Choroid plexus epithelial cell (primary cell): Measurements from ENCODE around the gene NFATC2.

Experiments
- DNase-seq: peaks from one replicate; pipeline ENCODE4 v3.0.0-alpha.2; 2010; ENCODE audit warnings: low read depth
- H3K4me3 ChIP-seq: 2 replicates; pipeline ENCODE4 v1.5.1; 2011; ENCODE audit warnings: low read depth, mild to moderate bottlenecking, control low read depth, low read length, moderate library complexity
- TF ChIP-seq, protein P1 (sequence below): conservative IDR thresholded peaks from 2 replicates; pipeline ENCODE4 v1.5.1; 2011; ENCODE audit warnings: low read depth, mild to moderate bottlenecking, control low read depth, inconsistent platforms, low read length, moderate library complexity

The NFATC2 gene

GRCh38 chr20:51424270-51425117 is 118.0 kb downstream of the NFATC2 start:
- H3K4me3 ChIP-seq = no peak overlapping the region
- DNase-seq = no peak
- TF ChIP-seq, protein P1, sequence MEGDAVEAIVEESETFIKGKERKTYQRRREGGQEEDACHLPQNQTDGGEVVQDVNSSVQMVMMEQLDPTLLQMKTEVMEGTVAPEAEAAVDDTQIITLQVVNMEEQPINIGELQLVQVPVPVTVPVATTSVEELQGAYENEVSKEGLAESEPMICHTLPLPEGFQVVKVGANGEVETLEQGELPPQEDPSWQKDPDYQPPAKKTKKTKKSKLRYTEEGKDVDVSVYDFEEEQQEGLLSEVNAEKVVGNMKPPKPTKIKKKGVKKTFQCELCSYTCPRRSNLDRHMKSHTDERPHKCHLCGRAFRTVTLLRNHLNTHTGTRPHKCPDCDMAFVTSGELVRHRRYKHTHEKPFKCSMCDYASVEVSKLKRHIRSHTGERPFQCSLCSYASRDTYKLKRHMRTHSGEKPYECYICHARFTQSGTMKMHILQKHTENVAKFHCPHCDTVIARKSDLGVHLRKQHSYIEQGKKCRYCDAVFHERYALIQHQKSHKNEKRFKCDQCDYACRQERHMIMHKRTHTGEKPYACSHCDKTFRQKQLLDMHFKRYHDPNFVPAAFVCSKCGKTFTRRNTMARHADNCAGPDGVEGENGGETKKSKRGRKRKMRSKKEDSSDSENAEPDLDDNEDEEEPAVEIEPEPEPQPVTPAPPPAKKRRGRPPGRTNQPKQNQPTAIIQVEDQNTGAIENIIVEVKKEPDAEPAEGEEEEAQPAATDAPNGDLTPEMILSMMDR = no peak

- TF ChIP-seq, protein P1 = no peak
- no peak for DNase-seq
- H3K4me3 ChIP-seq = no peak overlapping the region
These were observed 118.7 kb downstream of the NFATC2 start for GRCh38 chr20:51423810-51424209.

GRCh38 chr20:51423290-51423667 is 119.2 kb downstream of the NFATC2 start:
- TF ChIP-seq, protein P1 = no peak
- DNase-seq = no peak
- no peak overlapping the region for H3K4me3 ChIP-seq

- no peak overlapping the region for H3K4me3 ChIP-seq
- no peak for DNase-seq
- TF ChIP-seq, protein P1 = no peak
These were observed 119.8 kb downstream of the NFATC2 start for GRCh38 chr20:51422514-51423289.

GRCh38 chr20:51420805-51421204 is 121.7 kb downstream of the NFATC2 start:
- DNase-seq = no peak
- no peak overlapping the region for H3K4me3 ChIP-seq
- TF ChIP-seq, protein P1 = no peak

GRCh38 chr20:51420111-51420510 is 122.4 kb downstream of the NFATC2 start:
- H3K4me3 ChIP-seq = no peak overlapping the region
- peak; percentile 72 for DNase-seq
- TF ChIP-seq, protein P1 = no peak
